Liver (tissue), 9 donors: ENCODE measurements around the gene DPP4. TPM values are rescaled to one million over a fixed set of nuclear protein-coding genes. Genes with fewer than 3 reads are reported as not detected.
A peak's percentile ranks its signal among the peaks of the same experiment; 100 is the strongest.

Experiments used
- DNase-seq: peaks from one replicate; pipeline ENCODE4 v3.0.0-alpha.2; 2017; ENCODE audit warnings: low spot score
- H3K27ac ChIP-seq, 2 donors: one replicate each; pipeline ENCODE4 v1.7.0; 2013; ENCODE audit warnings: inconsistent platforms in 2 of 2, low read length in 2 of 2, control low read depth in 1 of 2, low read depth in 1 of 2, mild to moderate bottlenecking in 1 of 2
- H3K27me3 ChIP-seq, 4 donors: one replicate each; pipeline versions ENCODE4 v1.6.1 to v1.7.0; 2013; ENCODE audit warnings: low read length in 3 of 4, inconsistent platforms in 1 of 4, mild to moderate bottlenecking in 1 of 4, moderate library complexity in 1 of 4; ENCODE audit not compliant: control insufficient read depth in 4 of 4, insufficient read depth in 4 of 4
- H3K36me3 ChIP-seq, 4 donors: one replicate each; pipeline versions ENCODE4 v1.6.1 to v1.7.0; 2013; ENCODE audit warnings: low read length in 3 of 4, mild to moderate bottlenecking in 3 of 4, low read depth in 1 of 4, moderate library complexity in 1 of 4; ENCODE audit not compliant: control insufficient read depth in 4 of 4, insufficient read depth in 3 of 4
- H3K4me1 ChIP-seq, 4 donors: one replicate each; pipeline versions ENCODE4 v1.6.1 to v1.7.0; 2013; ENCODE audit warnings: low read length in 3 of 4, mild to moderate bottlenecking in 3 of 4, moderate library complexity in 1 of 4; ENCODE audit not compliant: control insufficient read depth in 4 of 4, insufficient read depth in 4 of 4
- H3K4me3 ChIP-seq, 3 donors: one replicate each; pipeline versions ENCODE4 v1.6.1 to v1.7.0; 2013; ENCODE audit warnings: low read length in 3 of 3, control low read depth in 1 of 3, low read depth in 1 of 3, mild to moderate bottlenecking in 1 of 3
- H3K9ac ChIP-seq, 2 donors: one replicate each; pipeline ENCODE4 v1.7.0; 2013; ENCODE audit warnings: low read length in 2 of 2, mild to moderate bottlenecking in 2 of 2, moderate library complexity in 2 of 2, control low read depth in 1 of 2, low read depth in 1 of 2
- H3K9me3 ChIP-seq, 4 donors: one replicate each; pipeline versions ENCODE4 v1.6.1 to v1.7.0; 2013; ENCODE audit warnings: low read length in 3 of 4; ENCODE audit not compliant: control insufficient read depth in 4 of 4
- ATF3 ChIP-seq: IDR thresholded peaks from 2 replicates; pipeline ENCODE4 v1.6.1; 2016; ENCODE audit warnings: antibody characterized with exemption
- CTCF ChIP-seq: fragments of 150-350 bp; IDR thresholded peaks from 2 replicates; pipeline ENCODE4 v1.5.1; 2017; ENCODE audit warnings: improper control_type of control experiment, low read depth, low read length; ENCODE audit not compliant: missing input control
- EGR1 ChIP-seq, 2 donors: IDR thresholded peaks; 2 replicates each; pipeline ENCODE4 v1.6.1; 2016 to 2018; ENCODE audit warnings: antibody characterized with exemption in 2 of 2, low read depth in 2 of 2
- FOXA1 ChIP-seq: IDR thresholded peaks from 2 replicates; pipeline ENCODE4 v1.6.1; 2016; ENCODE audit warnings: antibody characterized with exemption
- FOXA2 ChIP-seq: IDR thresholded peaks from 2 replicates; pipeline ENCODE4 v1.6.1; 2016; ENCODE audit warnings: antibody characterized with exemption
- GABPA ChIP-seq, 2 donors: IDR thresholded peaks in 1 of 2; conservative IDR thresholded peaks in 1 of 2; 2 replicates each; pipeline ENCODE4 v1.6.1; 2016; ENCODE audit warnings: antibody characterized with exemption in 2 of 2, mild to moderate bottlenecking in 1 of 2, moderate library complexity in 1 of 2
- HNF4G ChIP-seq: IDR thresholded peaks from 2 replicates; pipeline ENCODE4 v1.6.1; 2016; ENCODE audit warnings: antibody characterized with exemption
- NR2F2 ChIP-seq: IDR thresholded peaks from 2 replicates; pipeline ENCODE4 v1.6.1; 2016; ENCODE audit warnings: antibody characterized with exemption
- RAD21 ChIP-seq, 2 donors: IDR thresholded peaks; 2 replicates each; pipeline ENCODE4 v1.6.1; 2016; ENCODE audit warnings: antibody characterized with exemption in 2 of 2, mild to moderate bottlenecking in 2 of 2
- REST ChIP-seq: IDR thresholded peaks from 2 replicates; pipeline ENCODE4 v1.6.1; 2016; ENCODE audit warnings: antibody characterized with exemption, mild to moderate bottlenecking
- SP1 ChIP-seq: IDR thresholded peaks from 2 replicates; pipeline ENCODE4 v1.6.1; 2018; ENCODE audit warnings: antibody characterized with exemption, mild to moderate bottlenecking
- TAF1 ChIP-seq: conservative IDR thresholded peaks from 2 replicates; pipeline ENCODE4 v1.6.1; 2016; ENCODE audit warnings: antibody characterized with exemption, mild to moderate bottlenecking
- YY1 ChIP-seq: IDR thresholded peaks from 2 replicates; pipeline ENCODE4 v1.6.1; 2016; ENCODE audit warnings: antibody characterized with exemption, mild to moderate bottlenecking
- ZBTB33 ChIP-seq: IDR thresholded peaks from 2 replicates; pipeline ENCODE4 v1.6.1; 2016; ENCODE audit warnings: antibody characterized with exemption
- WGBS: extraction: QIAGEN DNeasy Blood & Tissue Kit; methylation state at CpG from one replicate; pipeline ENCODE4 v1.1.7; 2013; 5-methylcytosine and 5-hydroxymethylcytosine counted together
- polyA plus RNA-seq, 2 donors: library from polyadenylated mRNA; stranded (reverse) in 1 of 2; unstranded in 1 of 2; fragments of 200-250 nt in 1 of 2; fragments of >200 nt in 1 of 2; fragmentation: Nextera tagmentation in 1 of 2; extraction: Ambion mirVana in 1 of 2; gene quantifications; one replicate each; pipeline versions ENCODE4 v1.2.1 to v1.2.3, GENCODE V29; 2013 to 2015
- total RNA-seq, 2 donors: library from RNA; depleted of rRNA; stranded (reverse); fragments of >200 nt; gene quantifications; one replicate each; pipeline ENCODE4 v1.2.3, GENCODE V29; 2014
- donor health status: healthy.
- donor health status: healthy.
- donor health status: healthy.
- donor health status: healthy.
- donor health status: healthy.

DPP4 gene
- total RNA-seq = 10 to 100 TPM; 14.4 to 30.1 TPM
- 10 to 100 TPM in 1 of 2 donors, 1 to 10 TPM in 1; 9.6 to 12.7 TPM for polyA plus RNA-seq

- H3K27me3 ChIP-seq = no peaks in the 10 kb centered on the region
- peaks cover 0 to 7% (median under 1%) of the 10 kb centered on the region in 4 donors for H3K9me3 ChIP-seq
- peak within 1 kb of the TSS; percentile 40 to 72 for H3K9ac ChIP-seq
- peak; percentile 62 for DNase-seq
- H3K27ac ChIP-seq = peak within 1 kb of the TSS in 1 of 2 donors; percentile 77
- WGBS = 2% methylated on average over 71 of the region's 71 CpGs
- peaks cover 0 to 25% (median 17%) of the 10 kb centered on the region in 4 donors for H3K4me1 ChIP-seq
- no peak for TF ChIP-seq FOXA1
- TF ChIP-seq REST = peak; percentile 50
- TF ChIP-seq CTCF = no peak
- no peak for TF ChIP-seq GABPA (IDR thresholded peaks at IDR 0.05 in 1 of 2, conservative IDR thresholded peaks at IDR 0.05 in 1 of 2)
- TF ChIP-seq TAF1 = peak; percentile 60
- no peak for TF ChIP-seq ZBTB33
- TF ChIP-seq ATF3 = no peak
- peak; percentile 66 for TF ChIP-seq YY1
- peak in 1 of 2 donors; percentile 24 for TF ChIP-seq RAD21 (IDR thresholded peaks at IDR 0.05)
- H3K4me3 ChIP-seq = peak within 1 kb of the TSS; percentile 68 to 74 (median 73)
- H3K36me3 ChIP-seq = no peaks in the 10 kb centered on the region
These were observed at the start of gene DPP4 for GRCh38 chr2:162073888-162074631. Gene DPP4 (minus strand): TSS chr2:162074215. CDS start chr2:162073981, 234 bp downstream.

- no peaks in the 10 kb centered on the region for H3K9me3 ChIP-seq
- peak overlapping the region in 1 of 2 donors; percentile 31 for H3K9ac ChIP-seq
- WGBS = 37% methylated on average over 7 of the region's 7 CpGs
- H3K27ac ChIP-seq = peak overlapping the region in 1 of 2 donors; percentile 46
- peaks cover 4 to 14% (median 10%) of the 10 kb centered on the region in 4 donors for H3K4me1 ChIP-seq
- DNase-seq = no peak
- H3K36me3 ChIP-seq = no peaks in the 10 kb centered on the region
- no peak overlapping the region for H3K4me3 ChIP-seq
- H3K27me3 ChIP-seq = no peaks in the 10 kb centered on the region
- TF ChIP-seq FOXA1 (no peak), YY1 (peak; percentile 18), EGR1 (IDR thresholded peaks at IDR 0.05; ENCODE audit: low read depth in 2 of 2) (no peak), HNF4G (no peak), REST (no peak), NR2F2 (no peak), SP1 (no peak), RAD21 (IDR thresholded peaks at IDR 0.05) (peak; percentile 12 to 38), FOXA2 (no peak), CTCF (no peak)
These were observed 44.4 kb upstream of the DPP4 start for GRCh38 chr2:162118166-162119031.
